HepG2 (cell line): ENCODE results near the gene RABGAP1L. TPM values are rescaled to one million over a fixed set of nuclear protein-coding genes. Genes with fewer than 3 reads are reported as not detected.

ENCODE experiments used
- ATAC-seq: fragments of 200-7000 bp; cut with Tn5 transposase; 3 replicates; pipeline ENCODE4 v1.9.1; 2020; ENCODE audit warnings: mild to moderate bottlenecking, moderate library complexity
- BruUV-seq: library from RNA; stranded (reverse); fragments of 400-500 nt; replicated peaks from 2 replicates; lab custom pipeline; 2021; lab: Mats Ljungman, UMichigan
- CTCF ChIA-PET: fragments of 300-600 bp; formaldehyde crosslinking; extraction: SDS; loops from one replicate; lab custom pipeline; 2021; ENCODE audit warnings: low total read pairs, inconsistent platforms, low intra/inter-chr PET ratio; lab: Yijun Ruan, JAX
- POLR2A ChIA-PET: fragments of 350-600 bp; sonication (Branson Sonifier 250); formaldehyde crosslinking; loops from one replicate; lab custom pipeline; 2020; ENCODE audit warnings: antibody characterized with exemption, inconsistent platforms; lab: Yijun Ruan, JAX
- DNase-seq: peaks from one replicate; pipeline ENCODE4 v3.0.0-alpha.2; 2015; ENCODE audit warnings: low spot score
- FAIRE-seq: peaks from 3 replicates; lab custom pipeline; 2011; peaks lifted over from hg19 to GRCh38; lab: Jason Lieb, UNC
- H2AFZ ChIP-seq: one replicate; pipeline ENCODE4 v1.6.1; 2011; ENCODE audit warnings: low read length, inconsistent platforms
- H3K27ac ChIP-seq: fragments of 300-600 bp; 3 replicates; pipeline ENCODE4 v1.8.0; 2011; ENCODE audit warnings: mixed run types, mild to moderate bottlenecking, mixed read lengths, low read length, inconsistent platforms; ENCODE audit not compliant: insufficient read depth; ENCODE audit errors: extremely low read length
- H3K27me3 ChIP-seq, 2 experiments: fragments of 200-600 bp in 1 of 2; 2 replicates in 1 of 2; 3 replicates in 1 of 2; pipeline versions ENCODE4 v1.6.0 to v1.8.0; 2011; ENCODE audit warnings: low read length in 2 of 2, mild to moderate bottlenecking in 2 of 2, moderate library complexity in 2 of 2, inconsistent platforms in 1 of 2; ENCODE audit not compliant: insufficient read depth in 2 of 2, control insufficient read depth in 1 of 2
- H3K36me3 ChIP-seq, 2 experiments: fragments of 200-600 bp in 1 of 2; replicated peaks in 1 of 2; 2 replicates in 1 of 2; 3 replicates in 1 of 2; pipeline versions ENCODE4 v1.5.1 to v1.8.0; 2011; ENCODE audit warnings: low read length in 2 of 2, inconsistent platforms in 1 of 2; ENCODE audit not compliant: insufficient read depth in 2 of 2, control insufficient read depth in 1 of 2
- H3K4me1 ChIP-seq: 2 replicates; pipeline ENCODE4 v1.5.1; 2012; ENCODE audit warnings: low read length, inconsistent platforms; ENCODE audit not compliant: insufficient read depth
- H3K4me2 ChIP-seq: 2 replicates; pipeline ENCODE4 v1.6.0; 2011; ENCODE audit warnings: low read depth, low read length, inconsistent platforms
- H3K4me3 ChIP-seq, 3 experiments: fragments of 200-600 bp in 1 of 3; sonication (generic), shearing (Covaris generic) in 1 of 3; replicated peaks in 1 of 3; 2 replicates each; pipeline ENCODE4 v1.5.1; 2011 to 2016; ENCODE audit warnings: low read length in 3 of 3, inconsistent platforms in 2 of 3, low read depth in 2 of 3, mild to moderate bottlenecking in 2 of 3, control low read depth in 1 of 3, mixed read lengths in 1 of 3; ENCODE audit not compliant: insufficient read depth in 1 of 3
- H3K79me2 ChIP-seq: one replicate; pipeline ENCODE4 v1.6.1; 2011; ENCODE audit warnings: low read length, inconsistent platforms; ENCODE audit not compliant: insufficient read depth
- H3K9ac ChIP-seq: 2 replicates; pipeline ENCODE4 v1.6.0; 2011; ENCODE audit warnings: mild to moderate bottlenecking, low read depth, low read length, inconsistent platforms; ENCODE audit not compliant: insufficient read depth
- H3K9me3 ChIP-seq: 2 replicates; pipeline ENCODE4 v1.5.1; 2012; ENCODE audit warnings: mild to moderate bottlenecking, low read length
- H4K20me1 ChIP-seq: 2 replicates; pipeline ENCODE4 v1.6.0; 2011; ENCODE audit warnings: inconsistent platforms, mild to moderate bottlenecking, low read length, moderate library complexity; ENCODE audit not compliant: insufficient read depth
- IRF1 ChIP-seq: sonication (generic); formaldehyde crosslinking; IDR thresholded peaks from 2 replicates; pipeline ENCODE4 v1.4.0; 2020; ENCODE audit warnings: low read depth, mild to moderate bottlenecking, missing genetic modification reagents
- MAFK ChIP-seq, 2 experiments: IDR thresholded peaks in 1 of 2; conservative IDR thresholded peaks in 1 of 2; 2 replicates each; pipeline ENCODE4 v1.6.1; 2011; ENCODE audit warnings: improper control_type of control experiment in 2 of 2, low read length in 2 of 2
- MXD4 ChIP-seq: IDR thresholded peaks from 2 replicates; pipeline ENCODE4 v1.6.1; 2016; ENCODE audit warnings: mild to moderate bottlenecking, missing biosample characterization, missing genetic modification reagents
- SP4 ChIP-seq: sonication (generic); formaldehyde crosslinking; IDR thresholded peaks from 2 replicates; pipeline ENCODE4 v1.8.1; 2023; ENCODE audit warnings: mild to moderate bottlenecking, missing genetic modification reagents
- TMF1 ChIP-seq: sonication (generic); formaldehyde crosslinking; IDR thresholded peaks from 2 replicates; pipeline ENCODE4 v1.8.1; 2022; ENCODE audit warnings: low read depth, missing genetic modification reagents
- ZBTB34 ChIP-seq: sonication (generic); formaldehyde crosslinking; IDR thresholded peaks from 2 replicates; pipeline ENCODE4 v1.8.0; 2022; ENCODE audit warnings: mild to moderate bottlenecking, missing genetic modification reagents
- ZFAT ChIP-seq: sonication (generic); formaldehyde crosslinking; conservative IDR thresholded peaks from 2 replicates; pipeline ENCODE4 v1.8.1; 2023; ENCODE audit warnings: missing genetic modification reagents, inconsistent platforms
- ZNF207 ChIP-seq: fragments of 450-650 bp; IDR thresholded peaks from 2 replicates; pipeline ENCODE4 v1.6.1; 2016; ENCODE audit warnings: antibody characterized with exemption, borderline replicate concordance
- ZNF329 ChIP-seq: sonication (generic); formaldehyde crosslinking; IDR thresholded peaks from 2 replicates; pipeline ENCODE4 v1.9.0; 2021; ENCODE audit warnings: low read depth, mild to moderate bottlenecking, missing genetic modification reagents
- ZNF616 ChIP-seq: sonication (generic); formaldehyde crosslinking; IDR thresholded peaks from 2 replicates; pipeline ENCODE4 v1.5.0; 2020; ENCODE audit warnings: low read depth, mild to moderate bottlenecking, missing genetic modification reagents
- ZNF619 ChIP-seq: sonication (generic); formaldehyde crosslinking; IDR thresholded peaks from 2 replicates; pipeline ENCODE4 v1.4.0; 2020; ENCODE audit warnings: mild to moderate bottlenecking, missing genetic modification reagents
- ZNF747 ChIP-seq: sonication (generic); formaldehyde crosslinking; IDR thresholded peaks from 2 replicates; pipeline ENCODE4 v1.8.1; 2023; ENCODE audit warnings: missing genetic modification reagents, mild to moderate bottlenecking, borderline replicate concordance
- WGBS: methylation state at CpG from one replicate; pipeline ENCODE4 v1.1.6; 2017; ENCODE audit warnings: low lambda C conversion rate; 5-methylcytosine and 5-hydroxymethylcytosine counted together
- in situ Hi-C: cut with HindIII; loops from 2 replicates; pipeline ENCODE4 v1.10.0; 2017; ENCODE audit warnings: low pct_unique_long_range_greater_than_20kb; ENCODE audit not compliant: extremely low pct_ligation_motif_present
- intact Hi-C: fragments of 100-400 bp; cut with micrococcal nuclease; formaldehyde crosslinking; loops from one replicate; pipeline ENCODE4 v1.10.0; 2022; ENCODE audit not compliant: unreplicated experiment
- polyA plus RNA-seq, 8 experiments: library from polyadenylated mRNA; depleted of rRNA in 3 of 8; stranded (reverse) in 7 of 8; unstranded in 1 of 8; fragments of >200 nt; fragmentation: Illumina TruSeq in 4 of 8; extraction: Trizol in 4 of 8; gene quantifications; 2 replicates each; pipeline versions ENCODE4 v1.2.1 to v1.2.3, GENCODE V29; 2011 to 2016; ENCODE audit warnings: low read depth in 4 of 8, missing spikeins in 1 of 8, mixed read lengths in 1 of 8; ENCODE audit not compliant: insufficient read depth in 1 of 8
- total RNA-seq, 5 experiments: library from RNA; depleted of rRNA; stranded (reverse); fragments of >200 nt; fragmentation: Illumina TruSeq; extraction: Trizol; gene quantifications; 2 replicates each; pipeline ENCODE4 v1.2.3, GENCODE V29; 2016; ENCODE audit warnings: low read depth in 1 of 5
- TF ChIP-seq, protein P1 (sequence below): IDR thresholded peaks from 2 replicates; pipeline ENCODE4 v1.6.1; 2018; ENCODE audit warnings: missing genetic modification reagents, mild to moderate bottlenecking, missing compliant biosample characterization
- TF ChIP-seq, protein P2 (sequence below): sonication (generic); formaldehyde crosslinking; IDR thresholded peaks from 2 replicates; pipeline ENCODE4 v1.8.1; 2023; ENCODE audit warnings: mild to moderate bottlenecking, missing genetic modification reagents

RABGAP1L gene
- total and polyA plus RNA-seq, 2 of the 13 experiments (the other 11 are each of a cell fraction or from before 2014, with no cell fraction given): 7.9 to 22.6 TPM

GRCh38 chr1:174333437-174333836 is 174.1 kb downstream of the RABGAP1L start:
- H3K36me3 ChIP-seq: no peaks in the 10 kb centered on the region
- no peak overlapping the region for H3K9ac ChIP-seq
- no peak for FAIRE-seq
- TF ChIP-seq MAFK (conservative IDR thresholded peaks at IDR 0.05 in 1 of 2, IDR thresholded peaks at IDR 0.05 in 1 of 2; ENCODE audit: low read length in 2 of 2) (no peak), ZNF747 (CRISPR knock-in tag) (no peak), ZBTB34 (CRISPR knock-in tag) (no peak), ZFAT (CRISPR knock-in tag) (no peak), MXD4 (CRISPR knock-in tag) (no peak), ZNF616 (CRISPR knock-in tag) (no peak), TMF1 (CRISPR knock-in tag) (no peak), IRF1 (no peak), ZNF207 (no peak), ZNF619 (CRISPR knock-in tag) (no peak), ZNF329 (no peak), SP4 (CRISPR knock-in tag) (no peak)
- TF ChIP-seq, protein P1, sequence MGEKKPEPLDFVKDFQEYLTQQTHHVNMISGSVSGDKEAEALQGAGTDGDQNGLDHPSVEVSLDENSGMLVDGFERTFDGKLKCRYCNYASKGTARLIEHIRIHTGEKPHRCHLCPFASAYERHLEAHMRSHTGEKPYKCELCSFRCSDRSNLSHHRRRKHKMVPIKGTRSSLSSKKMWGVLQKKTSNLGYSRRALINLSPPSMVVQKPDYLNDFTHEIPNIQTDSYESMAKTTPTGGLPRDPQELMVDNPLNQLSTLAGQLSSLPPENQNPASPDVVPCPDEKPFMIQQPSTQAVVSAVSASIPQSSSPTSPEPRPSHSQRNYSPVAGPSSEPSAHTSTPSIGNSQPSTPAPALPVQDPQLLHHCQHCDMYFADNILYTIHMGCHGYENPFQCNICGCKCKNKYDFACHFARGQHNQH (CRISPR knock-in tag): no peak
- TF ChIP-seq, protein P2, sequence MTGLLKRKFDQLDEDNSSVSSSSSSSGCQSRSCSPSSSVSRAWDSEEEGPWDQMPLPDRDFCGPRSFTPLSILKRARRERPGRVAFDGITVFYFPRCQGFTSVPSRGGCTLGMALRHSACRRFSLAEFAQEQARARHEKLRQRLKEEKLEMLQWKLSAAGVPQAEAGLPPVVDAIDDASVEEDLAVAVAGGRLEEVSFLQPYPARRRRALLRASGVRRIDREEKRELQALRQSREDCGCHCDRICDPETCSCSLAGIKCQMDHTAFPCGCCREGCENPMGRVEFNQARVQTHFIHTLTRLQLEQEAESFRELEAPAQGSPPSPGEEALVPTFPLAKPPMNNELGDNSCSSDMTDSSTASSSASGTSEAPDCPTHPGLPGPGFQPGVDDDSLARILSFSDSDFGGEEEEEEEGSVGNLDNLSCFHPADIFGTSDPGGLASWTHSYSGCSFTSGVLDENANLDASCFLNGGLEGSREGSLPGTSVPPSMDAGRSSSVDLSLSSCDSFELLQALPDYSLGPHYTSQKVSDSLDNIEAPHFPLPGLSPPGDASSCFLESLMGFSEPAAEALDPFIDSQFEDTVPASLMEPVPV (CRISPR knock-in tag): no peak
- TF ChIP-seq, all 625 proteins: peak for 0
- no peaks in the 10 kb centered on the region for H3K27me3 ChIP-seq
- H3K79me2 ChIP-seq: no peaks in the 10 kb centered on the region
- intact Hi-C loops (no loop called here), in situ Hi-C loops (no loop called here)
- no peak overlapping the region for H2AFZ ChIP-seq
- H3K9me3 ChIP-seq: no peaks in the 10 kb centered on the region
- ChIA-PET POLR2A (no interaction called here), CTCF (no interaction called here)
- no peak overlapping the region for H3K27ac ChIP-seq
- no peaks in the 10 kb centered on the region for H4K20me1 ChIP-seq
- no peak overlapping the region for H3K4me2 ChIP-seq
- DNase-seq (no peak), ATAC-seq (no peak)
- H3K4me3 ChIP-seq: no peak overlapping the region
- WGBS: 98% methylated on average over 6 of the region's 6 CpGs
- BruUV-seq: no TSS peak
- peaks cover 21% of the 10 kb centered on the region for H3K4me1 ChIP-seq
